Colonic mucosa (tissue), 4 donors: Measurements from ENCODE around the gene TIRAP. TPM values are rescaled to one million over a fixed set of nuclear protein-coding genes. Genes with fewer than 3 reads are reported as not detected.
"Not testable (repeated sequence)": the region's sequence is repeated elsewhere in the genome, so short reads cannot be mapped to it uniquely, and the experiment has no call there.

ENCODE experiments used
- DNase-seq: peaks from one replicate; pipeline ENCODE4 v3.0.0-alpha.2; 2020
- H3K27ac ChIP-seq: fragments of 200-600 bp; one replicate; pipeline ENCODE4 v1.8.0; 2021
- H3K27me3 ChIP-seq: fragments of 200-600 bp; one replicate; pipeline ENCODE4 v1.8.0; 2021
- H3K36me3 ChIP-seq: fragments of 200-600 bp; one replicate; pipeline ENCODE4 v1.8.0; 2021
- H3K4me1 ChIP-seq: fragments of 200-600 bp; one replicate; pipeline ENCODE4 v1.8.0; 2021; ENCODE audit warnings: mild to moderate bottlenecking
- H3K4me3 ChIP-seq: fragments of 200-600 bp; one replicate; pipeline ENCODE4 v1.8.0; 2021
- H3K9ac ChIP-seq, 2 donors: one replicate each; pipeline ENCODE4 v1.7.0; 2013; ENCODE audit warnings: control low read depth in 2 of 2, low read depth in 2 of 2, low read length in 2 of 2
- H3K9me3 ChIP-seq: fragments of 200-600 bp; one replicate; pipeline ENCODE4 v1.8.0; 2021
- CTCF ChIP-seq: fragments of 200-600 bp; IDR thresholded peaks from one replicate; pipeline ENCODE4 v1.8.0; 2022; ENCODE audit warnings: antibody characterized with exemption, mild to moderate bottlenecking
- intact Hi-C: fragments of 100-400 bp; cut with DNase I; formaldehyde crosslinking; loops from one replicate; pipeline ENCODE4 v1.14.1; 2022
- total RNA-seq, 2 donors: library from RNA; stranded (reverse); fragmentation: NEBNext Ultra II Directional in 1 of 2; extraction: Animal tissue kit (Norgen Biotek cat#: 25700) in 1 of 2; gene quantifications; one replicate each; pipeline ENCODE4 v1.2.1, GENCODE V29; 2021
- donor health status: healthy.
- donor health status: DM: no; HTN: no; CAD: no.
- donor health status: DM: no; HTN: no; CAD: no.

TIRAP gene
- total RNA-seq = 10 to 100 TPM; 16.4 to 17.8 TPM

GRCh38 chr11:126282736-126283591 lies at the start of gene TIRAP:
Gene TIRAP, plus strand, starts transcription at chr11:126283093. Its CDS starts 7,802 bp downstream, at chr11:126290895.
- H3K27me3 ChIP-seq = no peaks in the 10 kb centered on the region
- H3K27ac ChIP-seq = peak within 1 kb of the TSS; percentile 95
- no peaks in the 10 kb centered on the region for H3K36me3 ChIP-seq
- peak within 1 kb of the TSS; percentile 60 to 90 for H3K9ac ChIP-seq
- peak; percentile 77 for DNase-seq
- peaks cover 7% of the 10 kb centered on the region for H3K4me1 ChIP-seq
- no peak for TF ChIP-seq CTCF
- H3K9me3 ChIP-seq = no peaks in the 10 kb centered on the region
- intact Hi-C loops = no loop called here
- peak within 1 kb of the TSS; percentile 76 for H3K4me3 ChIP-seq

GRCh38 chr11:126233391-126233790 lies 49.5 kb upstream of the TIRAP start:
- no peak for DNase-seq
- Histone ChIP-seq H3K4me1 (no peaks in the 10 kb centered on the region), H3K4me3 (no peak overlapping the region), H3K36me3 (no peaks in the 10 kb centered on the region), H3K9me3 (no peaks in the 10 kb centered on the region), H3K27ac (no peak overlapping the region), H3K27me3 (no peaks in the 10 kb centered on the region), H3K9ac (no peak overlapping the region)
- intact Hi-C loops = no loop called here
- no peak for TF ChIP-seq CTCF

- TF ChIP-seq CTCF = no peak
- H3K9me3 ChIP-seq = no peaks in the 10 kb centered on the region
- no peak overlapping the region for H3K9ac ChIP-seq
- no peak for DNase-seq
- intact Hi-C loops = no loop called here
- no peaks in the 10 kb centered on the region for H3K4me1 ChIP-seq
- H3K27ac ChIP-seq = no peak overlapping the region
- H3K36me3 ChIP-seq = no peaks in the 10 kb centered on the region
- H3K27me3 ChIP-seq = no peaks in the 10 kb centered on the region
- H3K4me3 ChIP-seq = no peak overlapping the region
Measured at GRCh38 chr11:126246636-126247035, 36.3 kb upstream of the TIRAP start.

GRCh38 chr11:126253265-126253664 lies 29.6 kb upstream of the TIRAP start:
- no peak for TF ChIP-seq CTCF

GRCh38 chr11:126254819-126255218 lies 28.1 kb upstream of the TIRAP start:
- no peak overlapping the region for H3K9ac ChIP-seq
- intact Hi-C loops = no loop called here
- H3K9me3 ChIP-seq = no peaks in the 10 kb centered on the region
- H3K27ac ChIP-seq = no peak overlapping the region
- peaks cover 12% of the 10 kb centered on the region for H3K36me3 ChIP-seq
- no peak for DNase-seq
- TF ChIP-seq CTCF = no peak
- H3K27me3 ChIP-seq = no peaks in the 10 kb centered on the region
- H3K4me3 ChIP-seq = no peak overlapping the region
- H3K4me1 ChIP-seq = no peaks in the 10 kb centered on the region

More at GRCh38 chr11:126253265-126253664, 29.6 kb upstream of the TIRAP start:
- H3K9me3 ChIP-seq = no peaks in the 10 kb centered on the region
- H3K9ac ChIP-seq = no peak overlapping the region
- intact Hi-C loops = no loop called here
- no peak overlapping the region for H3K27ac ChIP-seq
- peaks cover 12% of the 10 kb centered on the region for H3K36me3 ChIP-seq
- H3K4me1 ChIP-seq = no peaks in the 10 kb centered on the region
- no peak for DNase-seq
- no peaks in the 10 kb centered on the region for H3K27me3 ChIP-seq
- no peak overlapping the region for H3K4me3 ChIP-seq

- H3K4me1 ChIP-seq, H3K9me3 ChIP-seq, intact Hi-C loops, H3K27ac ChIP-seq, H3K9ac ChIP-seq, DNase-seq, H3K27me3 ChIP-seq, H3K4me3 ChIP-seq: not testable (repeated sequence)
- H3K36me3 ChIP-seq = peaks cover 12% of the 10 kb centered on the region
Measured at GRCh38 chr11:126255507-126255906, 27.4 kb upstream of the TIRAP start.
